HepG2 (cell line): ENCODE results near the gene ATP5MC2. TPM values are rescaled to one million over a fixed set of nuclear protein-coding genes. Genes with fewer than 3 reads are reported as not detected.

Experiments
- ARNTL ChIP-seq: sonication (generic); formaldehyde crosslinking; IDR thresholded peaks from 2 replicates; pipeline ENCODE4 v1.4.0; 2020; ENCODE audit warnings: mild to moderate bottlenecking, missing genetic modification reagents
- CBX1 ChIP-seq: IDR thresholded peaks from one replicate; pipeline ENCODE4 v1.6.1; 2016; ENCODE audit warnings: antibody characterized with exemption, low read depth
- FOXJ3 ChIP-seq: sonication (generic); formaldehyde crosslinking; IDR thresholded peaks from 2 replicates; pipeline ENCODE4 v1.4.0; 2020; ENCODE audit warnings: missing genetic modification reagents, mild to moderate bottlenecking, borderline replicate concordance
- GATA4 ChIP-seq: sonication (generic); IDR thresholded peaks from 2 replicates; pipeline ENCODE4 v1.6.1; 2016; ENCODE audit warnings: antibody characterized with exemption, low read depth, borderline replicate concordance
- KDM5A ChIP-seq: fragments of 200-600 bp; sonication (generic); IDR thresholded peaks from 2 replicates; pipeline ENCODE4 v1.7.0; 2018; ENCODE audit warnings: antibody characterized with exemption, mild to moderate bottlenecking, low read length, borderline replicate concordance
- NFIC ChIP-seq: IDR thresholded peaks from 2 replicates; pipeline ENCODE4 v1.6.1; 2012; ENCODE audit warnings: mild to moderate bottlenecking, low read length, inconsistent platforms
- NFKBIZ ChIP-seq: IDR thresholded peaks from 2 replicates; pipeline ENCODE4 v1.6.1; 2018; ENCODE audit warnings: missing genetic modification reagents, missing compliant biosample characterization
- NONO ChIP-seq, 2 experiments: fragments of 450-650 bp in 1 of 2; sonication (generic) in 1 of 2; formaldehyde crosslinking in 1 of 2; IDR thresholded peaks in 1 of 2; conservative IDR thresholded peaks in 1 of 2; 2 replicates each; pipeline versions ENCODE4 v1.6.1 to v1.8.0; 2017 to 2022; ENCODE audit warnings: mild to moderate bottlenecking in 1 of 2, missing genetic modification reagents in 1 of 2, moderate library complexity in 1 of 2
- NR3C1 ChIP-seq: sonication (generic); formaldehyde crosslinking; IDR thresholded peaks from 2 replicates; pipeline ENCODE4 v1.4.0; 2020; ENCODE audit warnings: missing genetic modification reagents
- PBX3 ChIP-seq: sonication (generic); formaldehyde crosslinking; IDR thresholded peaks from 2 replicates; pipeline ENCODE4 v1.8.1; 2023; ENCODE audit warnings: missing genetic modification reagents, inconsistent platforms, borderline replicate concordance
- ZIK1 ChIP-seq: sonication (generic); formaldehyde crosslinking; IDR thresholded peaks from 2 replicates; pipeline ENCODE4 v1.5.0; 2020; ENCODE audit warnings: mild to moderate bottlenecking, low read depth, missing genetic modification reagents, borderline replicate concordance
- ZNF441 ChIP-seq: sonication (generic); formaldehyde crosslinking; IDR thresholded peaks from 2 replicates; pipeline ENCODE4 v1.7.0; 2021; ENCODE audit warnings: missing genetic modification reagents, borderline replicate concordance
- ZNF558 ChIP-seq: sonication (generic); formaldehyde crosslinking; IDR thresholded peaks from 2 replicates; pipeline ENCODE4 v1.9.0; 2022; ENCODE audit warnings: mild to moderate bottlenecking, missing genetic modification reagents, borderline replicate concordance
- ZNF782 ChIP-seq: sonication (generic); formaldehyde crosslinking; IDR thresholded peaks from 2 replicates; pipeline ENCODE4 v1.4.0; 2020; ENCODE audit warnings: missing genetic modification reagents, mild to moderate bottlenecking, borderline replicate concordance
- polyA plus RNA-seq, 8 experiments: library from polyadenylated mRNA; depleted of rRNA in 3 of 8; stranded (reverse) in 7 of 8; unstranded in 1 of 8; fragments of >200 nt; fragmentation: Illumina TruSeq in 4 of 8; extraction: Trizol in 4 of 8; gene quantifications; 2 replicates each; pipeline versions ENCODE4 v1.2.1 to v1.2.3, GENCODE V29; 2011 to 2016; ENCODE audit warnings: low read depth in 4 of 8, missing spikeins in 1 of 8, mixed read lengths in 1 of 8; ENCODE audit not compliant: insufficient read depth in 1 of 8
- total RNA-seq, 5 experiments: library from RNA; depleted of rRNA; stranded (reverse); fragments of >200 nt; fragmentation: Illumina TruSeq; extraction: Trizol; gene quantifications; 2 replicates each; pipeline ENCODE4 v1.2.3, GENCODE V29; 2016; ENCODE audit warnings: low read depth in 1 of 5
- TF ChIP-seq, protein P1 (sequence below): IDR thresholded peaks from 2 replicates; pipeline ENCODE4 v1.6.1; 2016; ENCODE audit warnings: low read depth, missing genetic modification reagents, missing compliant biosample characterization
- TF ChIP-seq, protein P2 (sequence below): sonication (generic); formaldehyde crosslinking; IDR thresholded peaks from 2 replicates; pipeline ENCODE4 v1.5.1; 2020; ENCODE audit warnings: missing genetic modification reagents, mild to moderate bottlenecking, borderline replicate concordance

The ATP5MC2 gene
- total and polyA plus RNA-seq, 2 of the 13 experiments (the other 11 are each of a cell fraction or from before 2014, with no cell fraction given), result 230 to 257 TPM

GRCh38 chr12:53625946-53626701, 49.8 kb downstream of the ATP5MC2 start, which contains the start of gene ATF7 (continued):
- TF ChIP-seq ZNF441 (CRISPR knock-in tag) (peak; percentile 97), NR3C1 (CRISPR knock-in tag) (no peak), NFIC (0 out of 2 replicates have a peak, but pooled peaks have one; percentile 15), FOXJ3 (CRISPR knock-in tag) (peak; percentile 39; the same call in 1 of the 2 replicates), NONO (IDR thresholded peaks at IDR 0.05) (no peak), NONO (CRISPR knock-in tag; conservative IDR thresholded peaks at IDR 0.05) (peak; percentile 92), GATA4 (peak; percentile 49; the same call in 1 of the 2 replicates), NFKBIZ (0 out of 2 replicates have a peak, but pooled peaks have one; percentile 18), ZIK1 (CRISPR knock-in tag) (0 out of 2 replicates have a peak, but pooled peaks have one; percentile 29), ZNF558 (no peak), ARNTL (peak; percentile 50; the same call in 1 of the 2 replicates), ZNF782 (CRISPR knock-in tag) (peak; percentile 57; the same call in 1 of the 2 replicates), PBX3 (CRISPR knock-in tag) (peak; percentile 77; the same call in 1 of the 2 replicates), KDM5A (peak; percentile 91; the same call in 1 of the 2 replicates), CBX1 (no peak)
- TF ChIP-seq, protein P1, sequence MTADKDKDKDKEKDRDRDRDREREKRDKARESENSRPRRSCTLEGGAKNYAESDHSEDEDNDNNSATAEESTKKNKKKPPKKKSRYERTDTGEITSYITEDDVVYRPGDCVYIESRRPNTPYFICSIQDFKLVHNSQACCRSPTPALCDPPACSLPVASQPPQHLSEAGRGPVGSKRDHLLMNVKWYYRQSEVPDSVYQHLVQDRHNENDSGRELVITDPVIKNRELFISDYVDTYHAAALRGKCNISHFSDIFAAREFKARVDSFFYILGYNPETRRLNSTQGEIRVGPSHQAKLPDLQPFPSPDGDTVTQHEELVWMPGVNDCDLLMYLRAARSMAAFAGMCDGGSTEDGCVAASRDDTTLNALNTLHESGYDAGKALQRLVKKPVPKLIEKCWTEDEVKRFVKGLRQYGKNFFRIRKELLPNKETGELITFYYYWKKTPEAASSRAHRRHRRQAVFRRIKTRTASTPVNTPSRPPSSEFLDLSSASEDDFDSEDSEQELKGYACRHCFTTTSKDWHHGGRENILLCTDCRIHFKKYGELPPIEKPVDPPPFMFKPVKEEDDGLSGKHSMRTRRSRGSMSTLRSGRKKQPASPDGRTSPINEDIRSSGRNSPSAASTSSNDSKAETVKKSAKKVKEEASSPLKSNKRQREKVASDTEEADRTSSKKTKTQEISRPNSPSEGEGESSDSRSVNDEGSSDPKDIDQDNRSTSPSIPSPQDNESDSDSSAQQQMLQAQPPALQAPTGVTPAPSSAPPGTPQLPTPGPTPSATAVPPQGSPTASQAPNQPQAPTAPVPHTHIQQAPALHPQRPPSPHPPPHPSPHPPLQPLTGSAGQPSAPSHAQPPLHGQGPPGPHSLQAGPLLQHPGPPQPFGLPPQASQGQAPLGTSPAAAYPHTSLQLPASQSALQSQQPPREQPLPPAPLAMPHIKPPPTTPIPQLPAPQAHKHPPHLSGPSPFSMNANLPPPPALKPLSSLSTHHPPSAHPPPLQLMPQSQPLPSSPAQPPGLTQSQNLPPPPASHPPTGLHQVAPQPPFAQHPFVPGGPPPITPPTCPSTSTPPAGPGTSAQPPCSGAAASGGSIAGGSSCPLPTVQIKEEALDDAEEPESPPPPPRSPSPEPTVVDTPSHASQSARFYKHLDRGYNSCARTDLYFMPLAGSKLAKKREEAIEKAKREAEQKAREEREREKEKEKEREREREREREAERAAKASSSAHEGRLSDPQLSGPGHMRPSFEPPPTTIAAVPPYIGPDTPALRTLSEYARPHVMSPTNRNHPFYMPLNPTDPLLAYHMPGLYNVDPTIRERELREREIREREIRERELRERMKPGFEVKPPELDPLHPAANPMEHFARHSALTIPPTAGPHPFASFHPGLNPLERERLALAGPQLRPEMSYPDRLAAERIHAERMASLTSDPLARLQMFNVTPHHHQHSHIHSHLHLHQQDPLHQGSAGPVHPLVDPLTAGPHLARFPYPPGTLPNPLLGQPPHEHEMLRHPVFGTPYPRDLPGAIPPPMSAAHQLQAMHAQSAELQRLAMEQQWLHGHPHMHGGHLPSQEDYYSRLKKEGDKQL (CRISPR knock-in tag), result 0 out of 2 replicates have a peak, but pooled peaks have one; percentile 18
- TF ChIP-seq, protein P2, sequence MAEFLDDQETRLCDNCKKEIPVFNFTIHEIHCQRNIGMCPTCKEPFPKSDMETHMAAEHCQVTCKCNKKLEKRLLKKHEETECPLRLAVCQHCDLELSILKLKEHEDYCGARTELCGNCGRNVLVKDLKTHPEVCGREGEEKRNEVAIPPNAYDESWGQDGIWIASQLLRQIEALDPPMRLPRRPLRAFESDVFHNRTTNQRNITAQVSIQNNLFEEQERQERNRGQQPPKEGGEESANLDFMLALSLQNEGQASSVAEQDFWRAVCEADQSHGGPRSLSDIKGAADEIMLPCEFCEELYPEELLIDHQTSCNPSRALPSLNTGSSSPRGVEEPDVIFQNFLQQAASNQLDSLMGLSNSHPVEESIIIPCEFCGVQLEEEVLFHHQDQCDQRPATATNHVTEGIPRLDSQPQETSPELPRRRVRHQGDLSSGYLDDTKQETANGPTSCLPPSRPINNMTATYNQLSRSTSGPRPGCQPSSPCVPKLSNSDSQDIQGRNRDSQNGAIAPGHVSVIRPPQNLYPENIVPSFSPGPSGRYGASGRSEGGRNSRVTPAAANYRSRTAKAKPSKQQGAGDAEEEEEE (CRISPR knock-in tag), result 0 out of 2 replicates have a peak, but pooled peaks have one; percentile 65
